ENCODE data around the gene ZNF584. TPM values are rescaled to one million over a fixed set of nuclear protein-coding genes. Genes with fewer than 3 reads are reported as not detected.

The ZNF584 gene
- total and polyA plus RNA-seq, 2 donors (not counting 1 experiment from before 2014, with no cell fraction given) = 3.0 to 12.3 TPM

DNA sequence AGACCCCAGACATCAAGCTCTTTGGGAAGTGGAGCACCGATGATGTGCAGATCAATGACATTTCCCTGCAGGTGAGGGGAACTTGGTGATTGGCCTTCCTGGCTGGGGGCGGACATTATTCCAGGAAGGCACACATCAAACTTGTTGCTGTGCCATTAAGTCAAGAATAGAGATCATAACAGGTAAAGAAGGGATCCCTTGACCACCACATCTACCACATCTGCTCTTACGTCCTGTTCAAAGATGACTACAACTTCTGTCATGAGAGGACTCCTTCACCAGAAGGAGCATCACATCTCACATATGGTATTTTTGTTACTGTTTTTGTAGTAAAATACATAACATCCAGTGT is 20.3 kb upstream of the ZNF584 start:
- H3K27me3 ChIP-seq (replicated peaks in 1 of 4; ENCODE audit: control extremely low read depth in 1 of 4, control insufficient read depth in 3 of 4, insufficient read depth in 4 of 4, low read length in 3 of 4) = no peaks in the 10 kb centered on the region
- peaks cover 49% of the 10 kb centered on the region for H4K20me1 ChIP-seq (ENCODE audit: control insufficient read depth, insufficient read depth, low read length, poor library complexity, severe bottlenecking)
- H3K4me2 ChIP-seq (replicated peaks; ENCODE audit: low read depth, low read length, poor library complexity, severe bottlenecking) = peak overlapping the region; percentile 84
- peaks cover 40% of the 10 kb centered on the region for H3K4me1 Mint-ChIP-seq
- DNase-seq = no peak
- H3K4me3 Mint-ChIP-seq = peak overlapping the region; percentile 97
- H2AFZ ChIP-seq (ENCODE audit: insufficient read depth, low read depth, low read length, poor library complexity, severe bottlenecking) = no peak overlapping the region
- no peak overlapping the region for H3K9ac ChIP-seq (ENCODE audit: low read length)
- peak overlapping the region in 4 of 5 experiments; percentile 71 to 87 (median 74) for H3K4me3 ChIP-seq (ENCODE audit: control extremely low read depth in 1 of 5, extremely low read depth in 1 of 5, insufficient read depth in 1 of 5, low read depth in 2 of 5, low read length in 4 of 5)
- CTCF ChIA-PET = no interaction called here
- WGBS (ENCODE audit: insufficient coverage) = 100% methylated on average over 2 of the region's 3 CpGs
- no peaks in the 10 kb centered on the region for H3K9me3 ChIP-seq (ENCODE audit: control extremely low read depth in 1 of 3, control insufficient read depth in 2 of 3, insufficient read depth in 1 of 3, low read length in 2 of 3)
- peak overlapping the region in 1 of 2 donors; percentile 94 for H3K27ac ChIP-seq (ENCODE audit: low read length in 2 of 2)
- no peaks in the 10 kb centered on the region for H3K27me3 Mint-ChIP-seq
- peaks cover 22 to 27% of the 10 kb centered on the region in 2 donors for H3K4me1 ChIP-seq (ENCODE audit: control insufficient read depth in 2 of 2, insufficient read depth in 2 of 2, low read length in 2 of 2)
- POLR2A ChIA-PET = interaction anchor here (2.9 kb wide), 1 partner anchor 25 kb away, joined by 18 read pairs; the partner anchor contains the start of gene ZNF497
- TF ChIP-seq, protein P1, sequence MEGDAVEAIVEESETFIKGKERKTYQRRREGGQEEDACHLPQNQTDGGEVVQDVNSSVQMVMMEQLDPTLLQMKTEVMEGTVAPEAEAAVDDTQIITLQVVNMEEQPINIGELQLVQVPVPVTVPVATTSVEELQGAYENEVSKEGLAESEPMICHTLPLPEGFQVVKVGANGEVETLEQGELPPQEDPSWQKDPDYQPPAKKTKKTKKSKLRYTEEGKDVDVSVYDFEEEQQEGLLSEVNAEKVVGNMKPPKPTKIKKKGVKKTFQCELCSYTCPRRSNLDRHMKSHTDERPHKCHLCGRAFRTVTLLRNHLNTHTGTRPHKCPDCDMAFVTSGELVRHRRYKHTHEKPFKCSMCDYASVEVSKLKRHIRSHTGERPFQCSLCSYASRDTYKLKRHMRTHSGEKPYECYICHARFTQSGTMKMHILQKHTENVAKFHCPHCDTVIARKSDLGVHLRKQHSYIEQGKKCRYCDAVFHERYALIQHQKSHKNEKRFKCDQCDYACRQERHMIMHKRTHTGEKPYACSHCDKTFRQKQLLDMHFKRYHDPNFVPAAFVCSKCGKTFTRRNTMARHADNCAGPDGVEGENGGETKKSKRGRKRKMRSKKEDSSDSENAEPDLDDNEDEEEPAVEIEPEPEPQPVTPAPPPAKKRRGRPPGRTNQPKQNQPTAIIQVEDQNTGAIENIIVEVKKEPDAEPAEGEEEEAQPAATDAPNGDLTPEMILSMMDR (IDR thresholded peaks at IDR 0.05) = no peak
- no peak for TF ChIP-seq EZH2 (IDR thresholded peaks at IDR 0.05; ENCODE audit: borderline replicate concordance, insufficient read depth, low read depth, low read length, poor library complexity, severe bottlenecking)
- intact Hi-C loops (cut with micrococcal nuclease) = no loop called here
- H3K36me3 ChIP-seq (replicated peaks in 1 of 2; ENCODE audit: control extremely low read depth in 1 of 2, control insufficient read depth in 1 of 2, extremely low read depth in 1 of 2, insufficient read depth in 2 of 2, low read length in 1 of 2) = peaks cover 5 to 30% of the 10 kb centered on the region in 2 experiments
- ATAC-seq (ENCODE audit: low read depth) = no peak
- peaks cover 66% of the 10 kb centered on the region for H3K79me2 ChIP-seq (ENCODE audit: control insufficient read depth, insufficient read depth, low read length)
- H3K27ac Mint-ChIP-seq = peak overlapping the region; percentile 17
- H3K9me3 Mint-ChIP-seq (ENCODE audit: insufficient read depth) = no peaks in the 10 kb centered on the region

DNA sequence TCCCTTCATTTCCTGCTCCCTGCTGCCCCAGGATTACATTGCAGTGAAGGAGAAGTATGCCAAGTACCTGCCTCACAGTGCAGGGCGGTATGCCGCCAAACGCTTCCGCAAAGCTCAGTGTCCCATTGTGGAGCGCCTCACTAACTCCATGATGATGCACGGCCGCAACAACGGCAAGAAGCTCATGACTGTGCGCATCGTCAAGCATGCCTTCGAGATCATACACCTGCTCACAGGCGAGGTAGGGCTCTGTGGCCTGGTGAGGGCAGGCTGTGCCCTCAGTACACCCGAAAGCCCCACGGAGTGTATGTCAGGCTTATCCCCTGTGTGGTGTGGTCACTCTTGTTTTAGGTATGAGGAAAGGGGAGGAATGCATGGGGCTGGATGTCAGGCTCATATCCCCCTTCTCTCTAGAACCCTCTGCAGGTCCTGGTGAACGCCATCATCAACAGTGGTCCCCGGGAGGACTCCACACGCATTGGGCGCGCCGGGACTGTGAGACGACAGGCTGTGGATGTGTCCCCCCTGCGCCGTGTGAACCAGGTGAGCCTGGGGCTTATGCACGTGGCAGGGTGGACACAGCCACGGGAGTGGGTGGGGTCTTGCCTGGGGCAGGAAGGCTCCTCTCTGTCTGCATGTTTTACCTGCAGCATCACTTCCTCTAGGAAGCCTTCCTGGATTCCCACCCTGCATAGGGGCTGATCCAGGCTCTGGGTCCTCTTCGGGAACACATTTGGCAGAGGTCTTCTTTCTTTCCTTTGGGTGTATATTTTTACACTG is 15.3 kb upstream of the ZNF584 start:
- Histone ChIP-seq H4K20me1 (ENCODE audit: control insufficient read depth, insufficient read depth, low read length, poor library complexity, severe bottlenecking) (peaks cover 58% of the 10 kb centered on the region), H3K36me3 (replicated peaks in 1 of 2; ENCODE audit: control extremely low read depth in 1 of 2, control insufficient read depth in 1 of 2, extremely low read depth in 1 of 2, insufficient read depth in 2 of 2, low read length in 1 of 2) (peaks cover 5 to 49% of the 10 kb centered on the region in 2 experiments), H3K4me2 (replicated peaks; ENCODE audit: low read depth, low read length, poor library complexity, severe bottlenecking) (no peak overlapping the region), H3K79me2 (ENCODE audit: control insufficient read depth, insufficient read depth, low read length) (peaks cover 44% of the 10 kb centered on the region), H3K4me3 (ENCODE audit: control extremely low read depth in 1 of 5, extremely low read depth in 1 of 5, insufficient read depth in 1 of 5, low read depth in 2 of 5, low read length in 4 of 5) (no peak overlapping the region), H3K27ac (ENCODE audit: low read length in 2 of 2) (no peak overlapping the region), H3K4me1 (ENCODE audit: control insufficient read depth in 2 of 2, insufficient read depth in 2 of 2, low read length in 2 of 2) (peaks cover 6 to 11% of the 10 kb centered on the region in 2 donors), H3K9me3 (ENCODE audit: control extremely low read depth in 1 of 3, control insufficient read depth in 2 of 3, insufficient read depth in 1 of 3, low read length in 2 of 3) (peaks cover 0 to 12% (median 0%) of the 10 kb centered on the region in 3 donors), H3K27me3 (replicated peaks in 1 of 4; ENCODE audit: control extremely low read depth in 1 of 4, control insufficient read depth in 3 of 4, insufficient read depth in 4 of 4, low read length in 3 of 4) (peaks cover 0 to 23% (median 9%) of the 10 kb centered on the region in 4 experiments), H2AFZ (ENCODE audit: insufficient read depth, low read depth, low read length, poor library complexity, severe bottlenecking) (no peak overlapping the region), H3K9ac (ENCODE audit: low read length) (no peak overlapping the region)
- TF ChIP-seq, protein P1 (IDR thresholded peaks at IDR 0.05) = no peak
- no peak for TF ChIP-seq EZH2 (IDR thresholded peaks at IDR 0.05; ENCODE audit: borderline replicate concordance, insufficient read depth, low read depth, low read length, poor library complexity, severe bottlenecking)
- ChIA-PET CTCF (no interaction called here), POLR2A (no interaction called here)
- no peaks in the 10 kb centered on the region for H3K9me3 Mint-ChIP-seq (ENCODE audit: insufficient read depth)
- ATAC-seq (ENCODE audit: low read depth) (no peak), DNase-seq (peak; percentile 24)
- intact Hi-C loops (cut with micrococcal nuclease) = no loop called here
- no peak overlapping the region for H3K4me3 Mint-ChIP-seq
- H3K27me3 Mint-ChIP-seq = no peaks in the 10 kb centered on the region
- 91% methylated on average over 18 of the region's 26 CpGs for WGBS (ENCODE audit: insufficient coverage)
- H3K27ac Mint-ChIP-seq = no peak overlapping the region
- H3K4me1 Mint-ChIP-seq = peaks cover 16% of the 10 kb centered on the region

Data from B cell (primary cell).